ENCODE data around the gene MMP23B. TPM values are rescaled to one million over a fixed set of nuclear protein-coding genes. Genes with fewer than 3 reads are reported as not detected.

MMP23B gene
- total and polyA plus RNA-seq, 2 experiments from 2014 or later = 73.4 to 136 TPM

- Histone ChIP-seq H3K4me2 (no peak overlapping the region), H3K4me1 (ENCODE audit: insufficient read depth) (no peaks in the 10 kb centered on the region), H3K36me3 (replicated peaks; ENCODE audit: insufficient read depth, low read depth) (no peaks in the 10 kb centered on the region), H3K9me2 (replicated peaks; ENCODE audit: insufficient read depth) (no peaks in the 10 kb centered on the region), H3K9me3 (ENCODE audit: low read depth) (no peaks in the 10 kb centered on the region), H3K4me3 (no peak overlapping the region), H4K20me1 (ENCODE audit: insufficient read depth, poor library complexity, severe bottlenecking) (no peaks in the 10 kb centered on the region), H3K27me3 (no peaks in the 10 kb centered on the region), H3K27ac (no peak overlapping the region), H2AFZ (no peak overlapping the region), H3K79me2 (peaks cover 20% of the 10 kb centered on the region)
- 97% methylated on average over 17 of the region's 17 CpGs for WGBS (ENCODE audit: low lambda C conversion rate, missing lambda C conversion rate)
- DNase-seq (ENCODE audit: low spot score) = no peak
- TF ChIP-seq EZH2phosphoT487 (IDR thresholded peaks at IDR 0.05; ENCODE audit: low read depth, severe bottlenecking, unreplicated experiment) = no peak
- no peak for TF ChIP-seq EZH2 (IDR thresholded peaks at IDR 0.05; ENCODE audit: borderline replicate concordance)
- no peak for TF ChIP-seq CTCF (IDR thresholded peaks at IDR 0.05; ENCODE audit: poor library complexity)
These were observed 9.2 kb upstream of the MMP23B start for GRCh38 chr1:1622788-1623094.

GRCh38 chr1:1623181-1623630, 8.8 kb upstream of the MMP23B start:
- H3K4me3 ChIP-seq = no peak overlapping the region
- DNase-seq (ENCODE audit: low spot score) = no peak
- H3K27ac ChIP-seq = no peak overlapping the region
- no peak overlapping the region for H2AFZ ChIP-seq
- no peaks in the 10 kb centered on the region for H3K4me1 ChIP-seq (ENCODE audit: insufficient read depth)
- no peaks in the 10 kb centered on the region for H3K9me3 ChIP-seq (ENCODE audit: low read depth)
- H3K27me3 ChIP-seq = no peaks in the 10 kb centered on the region
- H4K20me1 ChIP-seq (ENCODE audit: insufficient read depth, poor library complexity, severe bottlenecking) = no peaks in the 10 kb centered on the region
- no peak overlapping the region for H3K4me2 ChIP-seq
- H3K9me2 ChIP-seq (replicated peaks; ENCODE audit: insufficient read depth) = no peaks in the 10 kb centered on the region
- peaks cover 15% of the 10 kb centered on the region for H3K79me2 ChIP-seq
- WGBS (ENCODE audit: low lambda C conversion rate, missing lambda C conversion rate) = 97% methylated on average over 26 of the region's 33 CpGs
- H3K36me3 ChIP-seq (replicated peaks; ENCODE audit: insufficient read depth, low read depth) = no peaks in the 10 kb centered on the region
- TF ChIP-seq EZH2 (IDR thresholded peaks at IDR 0.05; ENCODE audit: borderline replicate concordance) = no peak
- no peak for TF ChIP-seq CTCF (IDR thresholded peaks at IDR 0.05; ENCODE audit: poor library complexity)
- TF ChIP-seq EZH2phosphoT487 (IDR thresholded peaks at IDR 0.05; ENCODE audit: low read depth, severe bottlenecking, unreplicated experiment) = no peak

- H3K36me3 ChIP-seq (replicated peaks; ENCODE audit: insufficient read depth, low read depth) = no peaks in the 10 kb centered on the region
- whole genome bisulfite sequencing (ENCODE audit: low lambda C conversion rate, missing lambda C conversion rate) = 96% methylated on average over 23 of the region's 51 CpGs
- no peak overlapping the region for H3K4me3 ChIP-seq
- H3K4me2 ChIP-seq = no peak overlapping the region
- H3K4me1 ChIP-seq (ENCODE audit: insufficient read depth) = no peaks in the 10 kb centered on the region
- TF ChIP-seq EZH2phosphoT487 (IDR thresholded peaks at IDR 0.05; ENCODE audit: low read depth, severe bottlenecking, unreplicated experiment) = no peak
- TF ChIP-seq EZH2 (IDR thresholded peaks at IDR 0.05; ENCODE audit: borderline replicate concordance) = no peak
- no peak for TF ChIP-seq CTCF (IDR thresholded peaks at IDR 0.05; ENCODE audit: poor library complexity)
- no peak overlapping the region for H3K27ac ChIP-seq
- H3K9me2 ChIP-seq (replicated peaks; ENCODE audit: insufficient read depth) = no peaks in the 10 kb centered on the region
- no peaks in the 10 kb centered on the region for H4K20me1 ChIP-seq (ENCODE audit: insufficient read depth, poor library complexity, severe bottlenecking)
- H3K9me3 ChIP-seq (ENCODE audit: low read depth) = no peaks in the 10 kb centered on the region
- H3K27me3 ChIP-seq = no peaks in the 10 kb centered on the region
- H3K79me2 ChIP-seq = peaks cover 9% of the 10 kb centered on the region
- no peak for DNase-seq (ENCODE audit: low spot score)
- H2AFZ ChIP-seq = no peak overlapping the region
These were observed 8.1 kb upstream of the MMP23B start for GRCh38 chr1:1623631-1624442.
